Psoas muscle (tissue), 8 donors: ENCODE data around the gene IQSEC3. TPM values are rescaled to one million over a fixed set of nuclear protein-coding genes. Genes with fewer than 3 reads are reported as not detected.

Experiments used
- ATAC-seq, 4 donors: fragments of 200-7000 bp; cut with Tn5 transposase; one replicate each; pipeline ENCODE4 v1.9.1; 2020; ENCODE audit warnings: moderate library complexity in 3 of 4, mild to moderate bottlenecking in 2 of 4
- DNase-seq, 2 donors: peaks; one replicate each; pipeline ENCODE4 v3.0.0-alpha.2; 2020
- H3K27ac ChIP-seq: fragments of 200-600 bp; one replicate; pipeline ENCODE4 v1.8.0; 2022
- H3K27me3 ChIP-seq, 3 donors: fragments of 200-600 bp in 1 of 3; one replicate each; pipeline versions ENCODE4 v1.6.1 to v1.8.0; 2013 to 2022; ENCODE audit warnings: low read length in 2 of 3, mild to moderate bottlenecking in 2 of 3, moderate library complexity in 1 of 3; ENCODE audit not compliant: insufficient read depth in 3 of 3
- H3K36me3 ChIP-seq, 2 donors: fragments of 200-600 bp in 1 of 2; one replicate each; pipeline versions ENCODE4 v1.6.1 to v1.8.0; 2013 to 2022; ENCODE audit warnings: low read depth in 1 of 2, mild to moderate bottlenecking in 1 of 2, moderate library complexity in 1 of 2; ENCODE audit not compliant: insufficient read depth in 1 of 2
- H3K4me1 ChIP-seq: fragments of 200-600 bp; one replicate; pipeline ENCODE4 v1.8.0; 2022
- H3K4me3 ChIP-seq: fragments of 200-600 bp; one replicate; pipeline ENCODE4 v1.8.0; 2022; ENCODE audit warnings: mild to moderate bottlenecking
- H3K9me3 ChIP-seq: fragments of 200-600 bp; one replicate; pipeline ENCODE4 v1.8.0; 2022
- CTCF ChIP-seq: fragments of 200-600 bp; IDR thresholded peaks from one replicate; pipeline ENCODE4 v1.8.0; 2022; ENCODE audit warnings: antibody characterized with exemption
- WGBS, 3 donors: extraction: QIAGEN DNeasy Blood & Tissue Kit; methylation state at CpG; one replicate each; pipeline versions ENCODE4 v1.1.6 to v1.1.7; 2013; 5-methylcytosine and 5-hydroxymethylcytosine counted together
- intact Hi-C, 2 donors: fragments of 100-400 bp; cut with DNase I; formaldehyde crosslinking; loops; one replicate each; pipeline versions ENCODE4 v1.11.0 to v1.14.2; 2022
- polyA plus RNA-seq, 3 donors: library from polyadenylated mRNA; stranded (reverse); fragments of 200-250 nt; gene quantifications; one replicate each; pipeline ENCODE4 v1.2.3, GENCODE V29; 2013
- total RNA-seq, 4 donors: library from RNA; stranded (reverse); fragmentation: NEBNext Ultra II Directional in 2 of 4; extraction: Animal tissue kit (Norgen Biotek cat#: 25700) in 2 of 4; gene quantifications; one replicate each; pipeline versions ENCODE4 v1.2.1 to v1.2.4, GENCODE V29; 2021 to 2023
- donor health status: healthy with polysubstance abuse.
- donor health status: DM: no; HTN: no; CAD: no; lungs with moderate emphysema.
- donor health status: Bipolar disorder and iron deficiency.
- donor health status: healthy.
- donor health status: DM: yes; HTN: yes; CAD: no.
- donor health status: DM: no; HTN: no; CAD: no.
- donor health status: DM: no; HTN: no; CAD: no.
- donor health status: DM: yes; HTN: yes; CAD: no.

The IQSEC3 gene
- total and polyA plus RNA-seq, 7 donors, result 0.23 to 1.8 (median 0.58) TPM

GRCh38 chr12:115960-116915 lies 49.7 kb downstream of the IQSEC3 start:
- Histone ChIP-seq H3K4me1 (no peaks in the 10 kb centered on the region), H3K4me3 (no peak overlapping the region), H3K27me3 (peaks cover 0 to 41% (median 2%) of the 10 kb centered on the region in 3 donors), H3K36me3 (no peaks in the 10 kb centered on the region), H3K9me3 (no peaks in the 10 kb centered on the region), H3K27ac (no peak overlapping the region)
- intact Hi-C loops, result no loop called here
- DNase-seq (no peak), ATAC-seq (no peak)
- TF ChIP-seq CTCF, result no peak
- 76 to 78% (median 78%) methylated on average over 19 of the region's 19 CpGs for WGBS, 3 donors

GRCh38 chr12:117311-117710 lies 50.7 kb downstream of the IQSEC3 start:
- H3K27ac ChIP-seq, result no peak overlapping the region
- no peak for TF ChIP-seq CTCF
- H3K4me1 ChIP-seq, result no peaks in the 10 kb centered on the region
- no peak for ATAC-seq
- 83 to 88% (median 87%) methylated on average over 7 of the region's 7 CpGs for WGBS, 3 donors
- intact Hi-C loops, result no loop called here
- no peak for DNase-seq
- H3K4me3 ChIP-seq, result no peak overlapping the region
- H3K36me3 ChIP-seq, result no peaks in the 10 kb centered on the region
- no peaks in the 10 kb centered on the region for H3K9me3 ChIP-seq
- H3K27me3 ChIP-seq, result peaks cover 0 to 43% (median 5%) of the 10 kb centered on the region in 3 donors

- H3K4me1 ChIP-seq, result no peaks in the 10 kb centered on the region
- intact Hi-C loops, result no loop called here
- H3K4me3 ChIP-seq, result no peak overlapping the region
- no peak for DNase-seq
- H3K36me3 ChIP-seq, result no peaks in the 10 kb centered on the region
- WGBS, 3 donors, result 71 to 81% (median 76%) methylated on average over 8 of the region's 8 CpGs
- H3K27me3 ChIP-seq, result peaks cover 0 to 43% (median 6%) of the 10 kb centered on the region in 3 donors
- TF ChIP-seq CTCF, result no peak
- no peaks in the 10 kb centered on the region for H3K9me3 ChIP-seq
- H3K27ac ChIP-seq, result no peak overlapping the region
- no peak for ATAC-seq
Observed at GRCh38 chr12:117816-118345, 51.3 kb downstream of the IQSEC3 start.

GRCh38 chr12:118591-118990 lies 52.0 kb downstream of the IQSEC3 start:
- ATAC-seq (no peak), DNase-seq (no peak)
- H3K9me3 ChIP-seq, result no peaks in the 10 kb centered on the region
- no peak for TF ChIP-seq CTCF
- no peak overlapping the region for H3K4me3 ChIP-seq
- intact Hi-C loops, result no loop called here
- peaks cover 0 to 44% (median 6%) of the 10 kb centered on the region in 3 donors for H3K27me3 ChIP-seq
- no peaks in the 10 kb centered on the region for H3K4me1 ChIP-seq
- 61 to 69% (median 67%) methylated on average over 4 of the region's 4 CpGs for WGBS, 3 donors
- no peaks in the 10 kb centered on the region for H3K36me3 ChIP-seq
- no peak overlapping the region for H3K27ac ChIP-seq
